Thyroid gland (tissue), 4 donors: ENCODE data around the gene HS6ST3. TPM values are rescaled to one million over a fixed set of nuclear protein-coding genes. Genes with fewer than 3 reads are reported as not detected.

Experiments
- DNase-seq, 2 donors: peaks; one replicate each; pipeline ENCODE4 v3.0.0-alpha.2; 2019
- H3K27ac ChIP-seq, 3 donors: fragments of 200-600 bp; sonication (generic); 1 replicate in 2 of 3; 2 replicates in 1 of 3; pipeline ENCODE4 v1.5.1; 2016 to 2019; ENCODE audit warnings: mild to moderate bottlenecking in 1 of 3, moderate library complexity in 1 of 3
- H3K27me3 ChIP-seq: fragments of 200-600 bp; sonication (generic); one replicate; pipeline ENCODE4 v1.5.1; 2019
- H3K36me3 ChIP-seq, 2 donors: fragments of 200-600 bp; sonication (generic); one replicate each; pipeline ENCODE4 v1.5.1; 2016 to 2019
- H3K4me1 ChIP-seq, 2 donors: fragments of 200-600 bp; sonication (generic); one replicate each; pipeline ENCODE4 v1.5.1; 2017 to 2019
- H3K4me3 ChIP-seq, 3 donors: fragments of 200-600 bp; sonication (generic); replicated peaks in 1 of 3; 1 replicate in 2 of 3; 2 replicates in 1 of 3; pipeline ENCODE4 v1.5.1; 2016; ENCODE audit warnings: mild to moderate bottlenecking in 1 of 3
- H3K9me3 ChIP-seq: fragments of 200-600 bp; sonication (generic); one replicate; pipeline ENCODE4 v1.5.1; 2017
- POLR2A ChIP-seq, 2 donors: fragments of 450-650 bp; IDR thresholded peaks; one replicate each; pipeline ENCODE4 v1.6.1; 2017; ENCODE audit warnings: antibody characterized with exemption in 2 of 2, mild to moderate bottlenecking in 2 of 2, moderate library complexity in 1 of 2
- WGBS, 2 donors: methylation state at CpG; one replicate each; pipeline ENCODE4 v1.1.5; 2017; 5-methylcytosine and 5-hydroxymethylcytosine counted together
- intact Hi-C: fragments of 100-400 bp; cut with DNase I; formaldehyde crosslinking; loops from one replicate; pipeline ENCODE4 v1.15.1; 2023
- microRNA-seq: library from miRNA; unstranded; fragments of <30 nt; microRNA quantifications from one replicate; pipeline ENCODE4, GENCODE V29; 2016
- total RNA-seq, 4 donors: library from RNA; depleted of rRNA; stranded (reverse); fragments of >200 nt; gene quantifications; one replicate each; pipeline ENCODE4 v1.2.3, GENCODE V29; 2016
- TF ChIP-seq, protein P1 (sequence below), 6 experiments: fragments of 200-600 bp in 3 of 6; fragments of 450-650 bp in 3 of 6; sonication (generic) in 3 of 6; IDR thresholded peaks; one replicate each; pipeline ENCODE4 v1.5.1; 2016 to 2019; ENCODE audit warnings: antibody characterized with exemption in 6 of 6, mild to moderate bottlenecking in 2 of 6, inconsistent platforms in 1 of 6, moderate library complexity in 1 of 6

The HS6ST3 gene
- total RNA-seq, 4 donors from 2014 or later = 2.0 to 5.8 (median 5.0) TPM

DNA sequence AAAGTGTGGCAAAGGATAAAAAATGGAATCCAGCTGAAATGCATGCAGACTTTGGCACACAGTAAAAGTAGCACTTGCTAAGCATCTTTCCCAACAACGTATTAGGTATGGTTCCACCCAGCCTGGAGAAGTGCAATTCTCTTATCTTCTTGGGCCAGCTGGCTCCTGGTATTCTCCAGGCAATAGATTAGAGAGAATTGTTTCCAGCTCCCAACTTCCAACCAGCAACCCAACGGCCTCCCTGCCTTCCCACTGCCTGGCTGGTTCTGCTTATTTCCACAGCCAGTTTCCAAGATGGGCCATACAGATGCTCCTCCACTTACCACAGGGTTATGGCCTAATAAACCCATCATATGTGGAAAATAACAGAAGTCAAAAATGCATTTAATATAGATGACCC, 771.0 kb downstream of the HS6ST3 start:
- no peaks in the 10 kb centered on the region for H3K9me3 ChIP-seq
- no peak overlapping the region for H3K4me3 ChIP-seq
- no peak for DNase-seq
- no peak overlapping the region for H3K27ac ChIP-seq
- no peaks in the 10 kb centered on the region for H3K27me3 ChIP-seq
- H3K36me3 ChIP-seq = no peaks in the 10 kb centered on the region
- whole genome bisulfite sequencing, 2 donors = 56 to 78% methylated on average over 2 of the region's 2 CpGs
- intact Hi-C loops = no loop called here
- peaks cover 0 to 5% of the 10 kb centered on the region in 2 donors for H3K4me1 ChIP-seq
- no peak for TF ChIP-seq POLR2A (IDR thresholded peaks at IDR 0.05)
- TF ChIP-seq, protein P1, sequence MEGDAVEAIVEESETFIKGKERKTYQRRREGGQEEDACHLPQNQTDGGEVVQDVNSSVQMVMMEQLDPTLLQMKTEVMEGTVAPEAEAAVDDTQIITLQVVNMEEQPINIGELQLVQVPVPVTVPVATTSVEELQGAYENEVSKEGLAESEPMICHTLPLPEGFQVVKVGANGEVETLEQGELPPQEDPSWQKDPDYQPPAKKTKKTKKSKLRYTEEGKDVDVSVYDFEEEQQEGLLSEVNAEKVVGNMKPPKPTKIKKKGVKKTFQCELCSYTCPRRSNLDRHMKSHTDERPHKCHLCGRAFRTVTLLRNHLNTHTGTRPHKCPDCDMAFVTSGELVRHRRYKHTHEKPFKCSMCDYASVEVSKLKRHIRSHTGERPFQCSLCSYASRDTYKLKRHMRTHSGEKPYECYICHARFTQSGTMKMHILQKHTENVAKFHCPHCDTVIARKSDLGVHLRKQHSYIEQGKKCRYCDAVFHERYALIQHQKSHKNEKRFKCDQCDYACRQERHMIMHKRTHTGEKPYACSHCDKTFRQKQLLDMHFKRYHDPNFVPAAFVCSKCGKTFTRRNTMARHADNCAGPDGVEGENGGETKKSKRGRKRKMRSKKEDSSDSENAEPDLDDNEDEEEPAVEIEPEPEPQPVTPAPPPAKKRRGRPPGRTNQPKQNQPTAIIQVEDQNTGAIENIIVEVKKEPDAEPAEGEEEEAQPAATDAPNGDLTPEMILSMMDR (IDR thresholded peaks at IDR 0.05) = no peak

DNA sequence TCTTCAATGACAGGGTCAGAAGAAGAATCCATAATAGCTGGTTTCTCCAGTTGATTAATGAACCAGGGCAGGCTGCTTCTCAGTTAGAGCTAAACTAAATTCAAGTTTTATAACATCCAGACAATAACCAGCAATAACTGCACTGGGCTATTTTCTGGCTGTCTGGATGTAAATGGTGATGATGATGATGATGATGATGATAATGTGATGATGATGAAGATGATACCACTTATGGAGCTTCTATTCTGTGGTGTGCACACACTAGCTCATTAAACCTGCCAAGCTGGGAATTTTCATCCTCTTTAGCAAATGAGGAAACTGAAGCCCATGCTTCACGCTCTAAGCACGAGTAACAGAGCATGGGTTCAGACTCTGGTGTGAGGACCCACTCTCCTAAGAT, 772.2 kb downstream of the HS6ST3 start:
- no peak for DNase-seq
- Histone ChIP-seq H3K27me3 (no peaks in the 10 kb centered on the region), H3K27ac (no peak overlapping the region), H3K4me3 (no peak overlapping the region), H3K36me3 (no peaks in the 10 kb centered on the region), H3K4me1 (peaks cover 0 to 5% of the 10 kb centered on the region in 2 donors), H3K9me3 (no peaks in the 10 kb centered on the region)
- TF ChIP-seq, protein P1 (IDR thresholded peaks at IDR 0.05) = no peak
- TF ChIP-seq POLR2A (IDR thresholded peaks at IDR 0.05) = no peak
- WGBS, 2 donors = 84 to 86% methylated on average over 2 of the region's 2 CpGs
- intact Hi-C loops = no loop called here

GRCh38 chr13:96862999-96863398, 773.1 kb downstream of the HS6ST3 start:
- no peak overlapping the region for H3K4me3 ChIP-seq
- peaks cover 0 to 5% of the 10 kb centered on the region in 2 donors for H3K4me1 ChIP-seq
- H3K9me3 ChIP-seq = no peaks in the 10 kb centered on the region
- no peaks in the 10 kb centered on the region for H3K27me3 ChIP-seq
- H3K36me3 ChIP-seq = no peaks in the 10 kb centered on the region
- WGBS, 2 donors = 67 to 73% methylated on average over 1 of the region's 1 CpG
- intact Hi-C loops = no loop called here
- TF ChIP-seq, protein P1 (IDR thresholded peaks at IDR 0.05) = no peak
- no peak for TF ChIP-seq POLR2A (IDR thresholded peaks at IDR 0.05)
- no peak overlapping the region for H3K27ac ChIP-seq
- no peak for DNase-seq

DNA sequence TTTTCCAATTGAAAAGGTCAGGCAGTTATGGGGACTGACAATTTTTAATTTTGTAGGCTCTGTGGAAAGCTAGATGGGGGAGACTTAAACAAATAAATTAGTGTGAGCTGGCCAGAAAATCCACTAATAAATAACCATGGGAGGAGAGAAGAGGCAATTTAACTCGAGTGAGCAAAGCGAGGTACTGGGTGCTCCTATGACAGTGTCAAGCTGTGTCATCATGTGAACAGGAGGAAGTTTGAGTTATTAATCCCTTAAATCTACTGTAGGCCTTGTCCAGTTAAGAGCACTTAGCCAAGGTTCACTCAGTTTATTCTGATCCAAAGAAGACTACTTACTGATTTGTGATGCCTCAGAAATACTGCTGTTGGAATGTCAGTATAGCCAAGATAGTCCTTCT, 781.6 kb downstream of the HS6ST3 start:
- H3K9me3 ChIP-seq = no peaks in the 10 kb centered on the region
- no peaks in the 10 kb centered on the region for H3K4me1 ChIP-seq
- TF ChIP-seq, protein P1 (IDR thresholded peaks at IDR 0.05) = no peak
- no peak for TF ChIP-seq POLR2A (IDR thresholded peaks at IDR 0.05)
- no peak overlapping the region for H3K4me3 ChIP-seq
- H3K36me3 ChIP-seq = no peaks in the 10 kb centered on the region
- 80 to 88% methylated on average over 2 of the region's 2 CpGs for WGBS, 2 donors
- DNase-seq = no peak
- intact Hi-C loops = no loop called here
- H3K27me3 ChIP-seq = no peaks in the 10 kb centered on the region
- H3K27ac ChIP-seq = no peak overlapping the region

DNA sequence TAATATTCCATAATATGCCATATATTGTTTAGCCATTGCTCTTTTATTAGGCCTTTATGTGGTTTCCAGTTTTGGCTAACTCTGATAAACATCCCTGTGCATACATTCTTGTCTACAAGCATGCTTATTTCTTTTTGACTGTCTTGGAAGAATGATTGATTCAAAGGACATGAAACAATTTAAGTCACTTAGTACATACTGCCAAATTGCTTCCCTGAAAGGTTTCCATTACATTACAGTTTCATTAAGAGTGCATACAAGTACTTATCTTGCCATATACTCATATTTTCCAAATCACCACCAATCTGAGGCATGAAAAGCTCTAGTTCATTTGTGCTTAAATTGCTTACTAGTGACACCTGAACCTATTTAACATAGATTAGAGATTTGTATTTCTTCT, 790.5 kb downstream of the HS6ST3 start:
- TF ChIP-seq, protein P1 (IDR thresholded peaks at IDR 0.05) = no peak
- no peak for TF ChIP-seq POLR2A (IDR thresholded peaks at IDR 0.05)
- Histone ChIP-seq H3K27ac (no peak overlapping the region), H3K4me3 (no peak overlapping the region), H3K27me3 (no peaks in the 10 kb centered on the region), H3K4me1 (no peaks in the 10 kb centered on the region), H3K36me3 (no peaks in the 10 kb centered on the region), H3K9me3 (no peaks in the 10 kb centered on the region)
- DNase-seq = no peak
- intact Hi-C loops = no loop called here

Small RNA genes within 50 kb of the gene (microRNA-seq; reads per million reads assigned to microRNA genes)
- not detected for gene MIR4501

Other genes starting within 250 kb of the HS6ST3 start
- gene UGGT2, start 36.7 kb upstream of the HS6ST3 start, total RNA-seq = 100 to 1,000 TPM in 1 of 4 donors, 10 to 100 TPM in 3; 57.9 to 159 (median 71.5) TPM